Fibroblast of skin of right quadriceps (primary cell): ENCODE data around the gene GOLGA5.
"Not testable (repeated sequence)": the region's sequence is repeated elsewhere in the genome, so short reads cannot be mapped to it uniquely, and the experiment has no call there.

Experiments used
- DNase-seq: peaks from one replicate; pipeline ENCODE4 v3.0.0-alpha.2; 2013

The GOLGA5 gene

DNA sequence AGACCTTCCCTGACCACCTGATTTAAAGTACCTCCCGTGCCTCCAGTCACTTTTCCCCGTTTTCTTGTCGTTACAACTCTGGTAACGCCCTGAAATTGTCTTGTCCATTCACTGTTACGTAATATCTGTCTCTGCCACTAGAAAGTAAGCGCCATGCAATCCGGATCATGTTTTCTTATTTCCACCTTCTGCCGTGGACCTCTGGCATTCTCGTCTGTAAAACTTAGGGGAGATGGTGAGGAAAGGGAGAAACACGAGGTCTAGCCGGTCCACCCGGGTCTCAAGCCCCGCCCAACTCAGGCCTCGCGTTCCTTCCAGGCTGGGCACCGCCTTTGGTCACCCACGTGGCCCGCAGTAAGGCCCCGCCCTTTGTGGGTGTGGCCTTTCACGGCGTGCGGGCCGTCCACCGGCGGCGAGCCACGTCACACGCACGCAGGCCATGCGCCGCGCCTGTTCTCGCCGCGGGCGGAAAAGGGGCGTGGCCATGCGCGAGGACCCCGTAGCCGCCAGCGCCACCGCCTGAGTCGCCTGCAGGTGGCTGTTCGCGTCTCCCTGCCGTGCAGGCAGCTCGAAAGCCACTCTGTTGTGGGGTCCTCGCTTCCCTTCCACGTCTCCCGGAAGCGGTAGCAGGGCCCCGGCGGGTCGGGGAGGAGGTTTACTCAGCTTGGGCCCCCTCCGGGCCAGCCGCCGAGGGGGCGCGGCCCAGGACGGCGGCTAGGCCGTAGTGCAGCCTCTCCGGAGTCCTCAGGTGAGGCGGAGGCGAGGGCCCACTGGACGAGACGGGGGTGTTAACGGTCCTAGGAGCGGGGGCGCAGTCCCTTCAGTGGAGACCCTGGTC is at the start of gene GOLGA5:
GOLGA5 (plus strand) TSS at position 597 of the 838 bp plus-strand sequence. CDS start 3,133 bp downstream, outside the sequence.
- peak; percentile 97 for DNase-seq

- peak; percentile 23 for DNase-seq
Measured at GRCh38 chr14:92747701-92748258, 46.3 kb upstream of the GOLGA5 start.

DNA sequence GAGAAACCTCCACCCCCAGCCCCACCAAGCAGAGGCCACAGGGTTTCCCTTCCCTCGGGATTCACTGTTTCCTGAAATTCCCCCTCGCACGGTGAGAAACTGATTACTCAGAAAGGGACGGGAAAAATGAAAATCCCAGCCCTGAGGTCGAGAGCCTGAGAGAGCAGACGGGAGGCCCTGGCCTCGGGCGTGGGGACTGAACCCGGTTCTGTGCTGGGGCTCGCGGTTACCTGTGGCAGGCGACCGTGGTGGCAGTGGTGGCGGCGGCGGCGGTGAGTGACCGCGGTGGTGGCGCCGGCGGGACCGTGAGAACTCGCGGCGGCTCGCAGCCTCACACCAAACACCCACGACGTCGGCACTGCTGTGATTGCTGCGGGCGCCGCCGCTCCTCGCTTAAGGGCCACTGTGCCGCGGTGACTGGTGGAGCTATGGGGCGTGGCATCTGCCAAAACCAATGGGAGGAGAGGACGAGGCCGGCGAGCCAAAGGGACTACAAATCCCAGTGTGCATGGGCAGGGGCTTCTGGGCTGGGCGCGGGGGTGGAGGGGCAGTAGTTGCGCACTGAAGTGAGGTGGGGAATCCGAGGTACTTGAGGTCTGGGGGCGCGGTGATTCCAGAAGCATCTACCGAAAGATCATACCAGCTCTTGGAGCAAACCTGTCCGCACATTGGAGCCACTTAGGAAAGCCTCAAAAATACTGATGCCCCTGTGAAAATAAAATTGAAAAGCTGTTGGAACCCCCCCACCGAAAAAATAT is 45.7 kb upstream of the GOLGA5 start, which contains the start of gene LGMN:
LGMN (minus strand) TSS at position 369 of the 758 bp plus-strand sequence. CDS start 15,841 bp downstream, outside the sequence.
- DNase-seq: peak; percentile 92

DNA sequence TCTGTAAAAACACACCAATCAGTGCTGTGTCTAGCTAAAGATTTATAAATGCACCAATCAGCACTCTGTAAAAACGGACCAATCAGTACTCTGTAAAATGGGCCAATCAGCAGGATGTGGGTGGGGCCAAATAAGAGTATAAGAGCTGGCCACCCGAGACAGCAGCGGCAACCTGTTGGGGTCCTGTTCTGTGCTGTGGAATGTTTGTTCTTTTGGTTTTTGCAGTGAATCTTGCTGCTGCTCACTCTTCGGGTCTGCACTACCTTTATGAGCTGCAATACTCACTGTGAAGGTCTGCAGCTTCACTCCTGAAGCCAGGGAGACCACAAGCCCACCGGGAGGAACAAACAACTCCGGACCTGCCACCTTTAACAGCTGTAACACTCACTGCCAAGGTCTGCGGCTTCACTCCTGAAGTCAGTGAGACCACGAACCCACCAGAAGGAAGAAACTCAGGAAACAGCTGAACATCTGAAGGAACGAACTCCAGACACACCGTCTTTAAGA is 43.8 kb upstream of the GOLGA5 start:
- DNase-seq: not testable (repeated sequence)

GRCh38 chr14:92750994-92751400 is 43.1 kb upstream of the GOLGA5 start:
- no peak for DNase-seq

DNA sequence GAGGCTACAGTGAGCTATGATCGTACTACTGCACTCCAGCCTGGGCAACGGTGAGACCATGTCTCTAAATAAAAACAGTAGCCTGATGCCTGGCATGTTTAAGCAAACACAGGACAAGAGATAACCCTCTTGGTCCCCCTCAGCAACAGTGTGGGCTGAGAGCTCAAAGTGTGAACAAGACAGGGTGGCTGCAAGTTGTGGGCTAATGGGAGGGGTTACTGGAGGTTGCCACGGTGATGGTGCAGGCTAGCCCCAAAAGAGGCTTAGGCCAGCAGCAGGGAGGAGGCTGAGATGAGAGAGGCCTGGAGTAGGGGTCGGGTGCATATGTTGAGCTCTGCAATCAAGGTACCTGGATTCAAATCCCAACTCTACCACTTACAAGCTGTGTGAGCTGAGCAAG is 42.3 kb upstream of the GOLGA5 start:
- DNase-seq: no peak

DNA sequence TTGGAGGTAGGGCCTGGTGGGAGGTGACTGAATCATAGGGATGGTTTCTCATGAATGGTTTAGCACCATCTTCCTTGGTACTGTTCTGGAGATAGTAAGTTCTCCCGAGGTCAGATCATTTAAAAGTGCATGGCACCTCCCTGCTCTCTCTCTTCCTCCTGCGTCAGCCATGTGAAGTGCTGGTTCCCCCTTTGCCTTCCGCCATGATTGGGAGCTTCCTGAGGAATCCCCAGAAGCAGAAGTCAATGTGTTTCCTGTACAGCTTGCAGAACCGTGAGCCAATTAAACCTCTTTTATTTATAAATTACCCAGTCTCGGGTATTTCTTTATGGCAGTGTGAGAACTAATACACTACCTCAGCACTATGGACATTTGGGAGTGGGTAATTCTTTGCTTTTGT is 40.9 kb upstream of the GOLGA5 start:
- no peak for DNase-seq

DNA sequence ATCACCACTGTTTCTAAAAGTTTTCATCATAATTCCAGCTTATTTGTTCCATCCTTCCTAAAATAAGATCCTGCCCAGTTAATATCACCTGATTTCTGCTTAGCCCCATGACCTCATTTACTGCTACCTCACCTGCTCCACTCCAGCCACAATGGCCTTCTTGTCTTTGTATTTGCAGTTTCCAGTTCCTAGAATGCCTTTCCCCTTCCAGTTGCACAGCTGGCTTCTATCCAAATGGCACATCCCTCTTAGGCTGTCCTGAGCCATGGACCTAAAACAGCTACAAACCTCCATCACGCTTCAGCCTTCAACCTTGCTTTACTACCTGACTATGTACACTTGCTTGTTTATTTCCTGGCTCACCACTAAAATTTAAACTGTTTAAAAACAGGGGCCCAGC is 39.1 kb upstream of the GOLGA5 start:
- DNase-seq: no peak

GRCh38 chr14:92755495-92755894 is 38.6 kb upstream of the GOLGA5 start:
- peak; percentile 4 for DNase-seq

DNA sequence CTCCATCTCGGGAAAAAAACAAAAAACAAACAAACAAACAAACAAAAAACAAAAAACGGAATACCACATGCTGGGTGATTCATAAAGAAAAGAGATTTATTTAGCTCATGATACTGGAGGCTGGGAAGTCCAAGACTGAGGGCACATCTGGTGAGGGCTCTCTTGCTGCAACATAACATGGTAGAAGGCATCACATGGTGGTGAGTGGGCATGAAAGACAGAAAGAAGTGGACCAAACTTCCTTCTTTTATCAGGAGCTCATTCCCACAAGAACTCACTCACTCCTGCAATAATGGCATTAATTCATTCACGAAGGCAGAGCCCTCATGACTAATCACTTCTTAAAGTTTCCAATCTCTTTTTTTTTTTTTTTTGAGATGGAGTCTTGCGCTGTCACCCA is 37.7 kb upstream of the GOLGA5 start:
- no peak for DNase-seq

GRCh38 chr14:92759300-92759678 is 34.8 kb upstream of the GOLGA5 start:
- DNase-seq: peak; percentile 38

DNA sequence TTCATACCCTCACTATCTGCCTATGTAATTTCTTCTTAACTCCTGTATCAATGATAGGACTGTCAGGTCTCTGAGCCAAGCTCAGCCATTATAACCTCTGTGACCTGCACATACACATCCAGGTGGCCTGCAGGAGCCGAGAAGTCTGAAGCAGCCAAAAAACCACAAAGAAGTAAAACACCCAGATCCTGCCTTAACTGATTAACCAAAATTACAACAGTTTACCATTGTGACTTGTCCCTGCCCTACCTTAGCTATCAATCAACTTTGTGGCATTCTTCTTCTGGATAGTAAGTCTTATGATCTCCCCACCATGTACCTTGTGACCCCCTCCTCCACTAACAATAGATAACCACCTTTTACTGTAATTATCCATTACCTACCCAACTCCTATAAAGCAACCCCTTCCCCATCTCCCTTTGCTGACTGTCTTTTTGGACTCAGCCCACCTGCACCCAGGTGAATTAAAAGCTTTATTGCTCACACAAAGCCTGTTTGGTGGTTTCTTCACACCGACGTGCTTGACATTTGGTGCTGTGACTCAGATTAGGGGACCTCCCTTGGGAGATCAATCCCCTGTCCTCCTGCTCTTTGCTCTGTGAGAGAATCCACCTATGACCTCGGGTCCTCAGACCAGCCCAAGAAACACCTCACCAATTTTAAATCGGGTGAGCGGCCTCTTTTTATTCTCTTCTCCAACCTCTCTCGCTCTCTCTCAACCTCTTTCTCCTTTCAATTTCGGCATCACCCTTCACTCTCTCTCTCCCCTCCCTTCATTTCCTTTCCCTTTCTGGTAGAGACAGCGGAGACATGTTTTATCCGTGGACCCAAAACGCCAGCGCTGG is 34.2 kb upstream of the GOLGA5 start:
- no peak for DNase-seq

DNA sequence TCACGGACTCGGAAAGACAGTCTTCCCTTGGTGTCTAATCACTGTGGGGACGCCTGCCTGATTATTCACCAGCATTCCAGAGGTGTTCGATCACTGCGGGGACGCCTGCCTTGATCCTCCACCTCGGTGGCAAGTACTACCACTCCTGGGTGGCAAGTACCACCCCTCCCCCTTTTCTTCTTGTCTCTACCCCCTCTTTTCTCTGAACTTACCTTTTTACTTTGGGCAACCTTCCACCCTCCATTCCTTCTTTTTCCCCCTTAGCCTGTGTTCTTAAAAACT is 33.6 kb upstream of the GOLGA5 start:
- DNase-seq: peak; percentile 4

GRCh38 chr14:92763666-92764631 is 30.2 kb upstream of the GOLGA5 start:
- not testable (repeated sequence) for DNase-seq

- not testable (repeated sequence) for DNase-seq
Measured at GRCh38 chr14:92768236-92768635, 25.9 kb upstream of the GOLGA5 start.

DNA sequence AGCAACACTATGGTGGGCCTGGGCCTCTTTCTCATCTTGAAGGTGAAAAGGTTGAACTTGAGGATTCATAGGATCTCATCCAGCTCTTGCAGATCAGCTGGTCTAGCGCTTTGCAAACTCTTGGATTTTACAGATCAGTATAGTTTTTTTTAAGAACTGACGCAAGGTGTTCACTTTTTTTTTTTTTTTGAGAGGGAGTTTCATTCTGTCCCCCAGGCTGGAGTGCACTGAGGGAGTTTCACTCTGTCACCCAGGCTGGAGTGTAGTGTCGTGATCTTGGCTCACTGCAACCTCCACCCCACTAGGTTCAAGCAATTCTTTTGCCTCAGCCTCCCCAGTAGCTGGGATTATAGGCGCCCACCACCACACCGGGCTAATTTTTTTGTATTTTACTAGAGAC is 25.3 kb upstream of the GOLGA5 start:
- no peak for DNase-seq

DNA sequence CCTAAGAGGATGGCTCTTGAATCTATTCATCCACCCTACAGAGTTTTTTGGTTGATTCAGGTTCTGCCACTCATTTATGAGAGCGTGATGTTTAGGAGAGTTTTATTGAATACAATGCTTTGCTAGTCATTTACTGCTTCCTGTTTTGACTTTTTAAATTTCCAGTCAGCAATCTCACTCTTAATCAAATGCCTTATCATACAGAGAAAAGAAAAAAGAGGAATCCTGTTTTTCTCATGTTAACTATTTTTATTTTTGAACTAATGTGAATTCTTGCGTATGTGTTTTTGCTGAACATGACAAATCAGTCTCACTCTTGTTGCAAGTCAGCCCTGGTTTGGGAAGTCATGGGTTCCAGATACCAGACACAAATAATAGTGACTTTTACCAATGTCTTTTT is 23.6 kb upstream of the GOLGA5 start:
- no peak for DNase-seq

GRCh38 chr14:92774572-92774971 is 19.5 kb upstream of the GOLGA5 start:
- DNase-seq: no peak

DNA sequence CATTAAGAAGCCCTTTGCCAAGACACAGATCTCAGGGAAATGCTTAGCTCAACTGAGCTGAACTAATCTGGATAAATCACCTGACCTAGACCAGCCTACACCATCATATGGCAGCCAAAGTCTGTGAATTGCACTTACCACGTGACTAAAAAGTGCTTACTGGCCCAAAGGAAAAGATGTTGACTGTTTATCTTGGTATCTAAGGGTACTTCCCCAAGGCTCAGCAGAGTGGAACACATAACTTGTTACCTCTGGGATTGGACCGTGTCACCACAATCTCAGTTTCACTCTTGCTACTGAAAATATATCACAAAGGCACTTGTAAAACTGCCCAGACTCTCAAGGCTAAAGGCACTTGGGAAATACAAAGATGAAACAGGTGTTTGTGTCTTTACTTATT is 18.8 kb upstream of the GOLGA5 start:
- not testable (repeated sequence) for DNase-seq

GRCh38 chr14:92778868-92779565 is 15.1 kb upstream of the GOLGA5 start:
- not testable (repeated sequence) for DNase-seq
